D721Med (cell line): ENCODE data around the gene ATAD3B.

ENCODE experiments used
- DNase-seq: peaks from one replicate; pipeline ENCODE4 v3.0.0; 2011; ENCODE audit warnings: low spot score; ENCODE audit not compliant: insufficient read length
- FAIRE-seq: peaks from 2 replicates; lab custom pipeline; 2011; peaks lifted over from hg19 to GRCh38; lab: Jason Lieb, UNC
- TF ChIP-seq, protein P1 (sequence below): IDR thresholded peaks from 2 replicates; pipeline ENCODE4 v1.5.1; 2012; ENCODE audit warnings: mild to moderate bottlenecking, control low read depth; ENCODE audit not compliant: insufficient read depth; ENCODE audit errors: missing control alignments

Gene ATAD3B

DNA sequence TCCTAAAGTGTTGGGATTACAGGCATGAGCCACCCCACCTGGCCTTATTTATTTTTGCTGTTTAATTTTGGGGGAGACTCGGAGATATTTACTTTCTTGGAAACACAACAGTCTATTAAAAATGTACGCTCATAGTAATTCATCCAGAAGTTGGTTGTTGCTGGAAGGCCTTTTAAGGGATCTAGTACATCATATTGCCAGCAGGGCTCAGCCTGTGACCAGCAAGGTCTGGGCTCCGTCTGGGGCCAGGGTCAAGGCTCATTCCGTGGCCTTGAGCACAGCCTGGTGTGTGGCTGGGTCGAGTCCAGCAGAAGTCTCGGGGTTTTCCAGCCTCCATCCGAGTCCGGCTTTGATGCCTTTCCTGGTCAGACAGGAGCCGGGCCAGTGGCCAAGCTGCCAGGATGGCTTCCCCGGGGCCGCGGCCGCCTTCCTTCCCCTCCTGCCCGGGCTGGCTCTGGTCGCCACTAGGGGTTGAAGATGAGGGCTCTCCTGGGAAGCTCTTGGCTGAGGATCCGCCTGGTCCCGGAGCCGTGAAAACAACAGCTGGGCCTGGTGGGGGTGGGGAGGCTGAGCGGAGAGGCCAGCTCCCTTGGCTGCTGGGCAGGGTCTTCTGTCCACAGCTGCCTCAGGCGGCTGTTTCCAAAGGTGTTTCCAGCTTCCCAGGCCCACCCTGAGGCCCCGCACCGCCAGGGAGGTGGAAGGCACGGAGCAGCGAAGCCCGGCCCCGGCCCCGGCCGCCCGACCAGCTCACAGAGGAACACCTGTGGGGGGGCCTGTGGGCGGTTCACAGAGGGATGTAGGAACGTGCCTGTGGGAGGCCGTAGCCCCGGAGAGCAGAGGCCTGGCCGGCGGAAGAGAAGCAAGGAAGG lies 41.2 kb upstream of the ATAD3B start:
- TF ChIP-seq, protein P1, sequence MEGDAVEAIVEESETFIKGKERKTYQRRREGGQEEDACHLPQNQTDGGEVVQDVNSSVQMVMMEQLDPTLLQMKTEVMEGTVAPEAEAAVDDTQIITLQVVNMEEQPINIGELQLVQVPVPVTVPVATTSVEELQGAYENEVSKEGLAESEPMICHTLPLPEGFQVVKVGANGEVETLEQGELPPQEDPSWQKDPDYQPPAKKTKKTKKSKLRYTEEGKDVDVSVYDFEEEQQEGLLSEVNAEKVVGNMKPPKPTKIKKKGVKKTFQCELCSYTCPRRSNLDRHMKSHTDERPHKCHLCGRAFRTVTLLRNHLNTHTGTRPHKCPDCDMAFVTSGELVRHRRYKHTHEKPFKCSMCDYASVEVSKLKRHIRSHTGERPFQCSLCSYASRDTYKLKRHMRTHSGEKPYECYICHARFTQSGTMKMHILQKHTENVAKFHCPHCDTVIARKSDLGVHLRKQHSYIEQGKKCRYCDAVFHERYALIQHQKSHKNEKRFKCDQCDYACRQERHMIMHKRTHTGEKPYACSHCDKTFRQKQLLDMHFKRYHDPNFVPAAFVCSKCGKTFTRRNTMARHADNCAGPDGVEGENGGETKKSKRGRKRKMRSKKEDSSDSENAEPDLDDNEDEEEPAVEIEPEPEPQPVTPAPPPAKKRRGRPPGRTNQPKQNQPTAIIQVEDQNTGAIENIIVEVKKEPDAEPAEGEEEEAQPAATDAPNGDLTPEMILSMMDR: no peak
- DNase-seq: peak; percentile 76
- FAIRE-seq: no peak

DNA sequence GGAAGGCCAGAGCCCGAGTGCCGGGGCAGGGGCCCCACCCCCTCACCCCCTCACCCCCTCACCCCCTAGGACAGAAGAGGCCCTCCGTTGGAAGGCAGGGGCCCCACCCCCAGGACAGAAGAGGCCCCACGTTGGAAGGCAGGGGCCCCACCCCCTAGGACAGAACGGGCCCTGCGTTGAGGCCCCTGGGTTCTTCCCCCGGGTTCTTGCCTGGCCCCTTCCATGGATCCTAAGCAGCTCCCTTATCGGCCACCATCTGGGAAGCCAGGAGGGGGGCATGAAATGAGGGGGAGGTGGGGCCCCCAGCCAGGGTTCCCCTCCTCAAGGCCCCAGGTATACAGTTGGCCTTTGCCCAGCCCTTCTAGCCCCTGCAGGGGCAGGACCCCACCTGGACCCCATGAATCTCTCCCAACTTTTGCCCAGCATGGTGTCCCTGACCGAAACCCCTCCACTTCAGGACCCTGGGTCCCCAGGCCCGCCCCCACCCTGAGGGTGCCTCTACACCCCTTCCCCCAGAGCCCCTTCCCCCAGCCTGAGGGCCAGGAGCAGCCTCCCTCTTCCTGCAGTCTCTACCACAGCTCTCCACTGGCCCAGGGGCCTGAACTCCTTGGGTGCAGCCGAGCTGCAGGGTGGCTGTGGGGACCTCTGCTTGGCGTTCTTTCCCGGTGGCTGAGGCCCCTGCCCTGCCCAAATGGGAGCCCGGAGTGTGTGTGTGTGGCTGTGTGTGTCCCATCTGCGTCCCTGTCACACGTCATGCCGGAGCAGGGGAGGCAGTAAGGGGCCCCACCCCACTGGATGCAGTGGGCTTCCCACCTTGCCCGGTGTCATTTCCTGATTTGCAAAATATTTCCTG lies 40.3 kb upstream of the ATAD3B start:
- TF ChIP-seq, protein P1: no peak
- DNase-seq: peak; percentile 7
- no peak for FAIRE-seq

DNA sequence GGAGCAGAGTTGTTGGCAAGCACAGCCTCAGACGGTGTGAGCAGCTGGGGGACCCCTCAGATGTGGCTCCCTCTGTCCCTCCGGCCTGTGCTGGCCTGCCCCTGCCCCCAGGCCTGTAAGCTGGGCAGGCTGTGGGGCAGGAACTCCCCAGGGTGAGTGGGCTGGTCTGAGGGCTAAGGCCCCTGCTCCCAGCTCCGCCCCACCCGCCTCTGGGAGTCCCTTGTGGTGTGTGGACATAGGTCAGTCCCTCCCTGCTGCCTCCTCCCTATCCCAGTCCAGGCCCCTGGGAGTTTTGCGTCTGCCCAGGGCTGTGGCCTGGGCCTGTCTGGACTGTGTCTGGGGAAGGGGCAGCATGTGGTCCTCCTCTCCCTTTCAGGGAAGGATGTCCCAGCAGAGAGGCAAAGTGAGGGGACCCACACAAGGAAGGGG lies 39.7 kb upstream of the ATAD3B start:
- DNase-seq (peak; percentile 3), FAIRE-seq (no peak)
- TF ChIP-seq, protein P1: no peak

DNA sequence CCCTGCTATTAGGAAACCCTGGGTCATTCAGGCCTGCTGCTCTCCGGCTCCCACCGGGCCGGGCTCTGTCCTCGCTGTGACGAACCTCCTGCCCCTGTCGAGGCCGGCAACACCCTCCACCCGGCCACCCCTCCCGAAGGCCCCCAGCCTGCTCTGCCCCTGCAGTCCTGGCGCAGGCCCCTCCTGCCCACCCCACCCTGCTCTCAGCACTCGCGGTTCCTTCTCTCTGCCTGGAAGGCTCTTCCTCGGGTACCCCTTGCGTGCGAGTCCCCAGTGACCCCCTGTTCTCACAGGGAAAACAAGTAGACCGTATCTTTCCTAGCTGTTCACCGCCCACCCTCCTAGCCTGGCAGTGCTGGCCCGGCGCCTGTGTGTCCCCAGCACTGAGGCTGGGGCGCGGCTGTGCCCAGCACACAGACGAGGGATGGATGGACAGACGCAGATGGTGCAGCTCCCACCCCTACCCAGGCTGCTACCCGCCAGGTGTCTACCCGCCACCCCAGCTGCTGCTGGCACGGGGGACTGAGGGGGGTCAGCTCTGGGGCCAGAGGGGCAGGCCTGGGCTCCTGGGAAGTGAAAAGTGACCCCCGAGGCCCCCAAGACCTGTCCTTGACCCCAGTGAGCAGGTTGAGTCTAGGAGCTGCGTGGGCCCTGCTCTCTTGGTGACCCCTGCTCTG lies 39.2 kb upstream of the ATAD3B start:
- no peak for FAIRE-seq
- no peak for DNase-seq
- TF ChIP-seq, protein P1: no peak

DNA sequence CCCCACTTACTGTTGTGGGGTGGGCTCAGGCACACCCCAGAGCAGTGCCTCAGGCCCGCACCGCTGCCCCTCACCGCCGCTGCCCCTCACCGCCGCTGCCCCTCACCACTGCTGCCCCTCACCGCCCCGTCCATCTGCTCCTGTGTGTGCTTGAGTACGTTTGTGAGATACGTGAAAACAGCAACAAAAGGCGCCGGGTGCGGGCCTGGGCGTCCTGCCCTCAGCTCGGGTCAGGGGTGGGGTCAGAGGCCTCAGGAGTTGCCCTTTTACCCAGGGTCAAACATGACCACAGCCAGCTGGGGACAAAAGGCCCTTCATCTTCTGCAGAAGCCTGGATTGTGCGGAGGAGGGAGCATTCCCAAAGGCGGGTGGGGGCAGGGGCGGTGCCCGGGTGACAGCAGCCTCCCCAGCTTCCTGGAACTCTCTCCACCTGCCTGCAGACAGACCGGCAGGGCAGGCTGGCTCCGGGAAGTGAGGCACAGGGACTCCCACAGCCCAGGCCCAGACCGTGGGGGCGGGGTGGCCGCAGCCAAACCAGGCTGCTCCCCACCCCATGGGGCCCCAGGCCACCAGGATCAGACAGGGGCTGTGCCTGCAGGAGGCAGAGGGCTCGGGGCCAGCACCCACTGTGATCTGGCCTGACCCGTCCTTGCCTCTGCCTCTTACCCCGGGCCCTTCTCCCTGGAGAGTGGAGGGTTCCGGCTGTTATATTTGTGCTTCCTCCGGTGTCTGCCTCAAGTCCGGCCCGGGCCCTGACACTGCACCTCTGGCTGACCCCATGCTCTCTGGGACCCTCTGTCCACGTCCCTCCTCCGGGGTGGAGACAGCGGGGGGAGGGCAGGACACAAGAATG lies 38.4 kb upstream of the ATAD3B start:
- DNase-seq: peak; percentile 5
- TF ChIP-seq, protein P1: no peak
- no peak for FAIRE-seq

DNA sequence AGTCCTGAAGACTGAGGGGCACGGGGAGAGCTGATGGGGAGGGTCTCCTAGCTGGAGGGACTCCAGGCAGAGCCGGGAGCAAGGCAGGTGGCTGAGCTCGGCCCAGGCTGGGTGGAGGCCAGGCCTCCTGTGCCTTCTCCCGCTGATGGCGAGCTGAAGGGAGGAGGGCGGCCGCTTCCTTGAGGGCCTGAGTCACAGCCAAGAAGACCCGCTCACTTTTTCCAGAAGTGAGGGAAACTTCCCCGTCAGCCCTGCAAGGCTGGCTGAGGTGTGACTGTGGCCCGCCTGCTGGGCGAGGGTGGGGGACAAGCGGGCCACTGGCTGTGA lies 37.8 kb upstream of the ATAD3B start:
- FAIRE-seq (no peak), DNase-seq (no peak)
- TF ChIP-seq, protein P1: no peak
